K562 (cell line): ENCODE results near the gene FRMPD1. TPM values are rescaled to one million over a fixed set of nuclear protein-coding genes. Genes with fewer than 3 reads are reported as not detected.
A peak's percentile ranks its signal among the peaks of the same experiment; 100 is the strongest.

Experiments
- AFF1 ChIP-seq, 2 experiments: fragments of 450-650 bp; IDR thresholded peaks; 2 replicates each; pipeline ENCODE4 v1.6.1; 2018; ENCODE audit warnings: mild to moderate bottlenecking in 2 of 2, low read depth in 1 of 2; ENCODE audit not compliant: partially characterized antibody in 2 of 2
- CEBPG ChIP-seq, 3 experiments: fragments of 200-800 bp in 1 of 3; sonication (Bioruptor generic) in 1 of 3; sonication (generic) in 1 of 3; formaldehyde crosslinking in 1 of 3; IDR thresholded peaks in 2 of 3; conservative IDR thresholded peaks in 1 of 3; 2 replicates each; pipeline versions ENCODE4 v1.6.1 to v1.8.0; 2016 to 2022; ENCODE audit warnings: missing compliant biosample characterization in 2 of 3, missing genetic modification characterization in 2 of 3, mild to moderate bottlenecking in 1 of 3, missing genetic modification reagents in 1 of 3
- DEAF1 ChIP-seq: fragments of 450-650 bp; formaldehyde crosslinking; IDR thresholded peaks from 2 replicates; pipeline ENCODE4 v1.4.0; 2020; ENCODE audit warnings: mild to moderate bottlenecking, moderate library complexity
- ETV6 ChIP-seq, 3 experiments: fragments of 150-350 bp in 1 of 3; sonication (generic) in 1 of 3; formaldehyde crosslinking in 1 of 3; IDR thresholded peaks; 2 replicates each; pipeline versions ENCODE4 v1.6.1 to v1.8.0; 2014 to 2022; ENCODE audit warnings: borderline replicate concordance in 2 of 3, low read depth in 2 of 3, antibody characterized with exemption in 1 of 3, low read length in 1 of 3, mild to moderate bottlenecking in 1 of 3, missing genetic modification reagents in 1 of 3
- FOXK2 ChIP-seq, 2 experiments: fragments of 450-650 bp; IDR thresholded peaks in 1 of 2; conservative IDR thresholded peaks in 1 of 2; 2 replicates each; pipeline ENCODE4 v1.6.1; 2016; ENCODE audit warnings: low read depth in 2 of 2, mild to moderate bottlenecking in 1 of 2
- L3MBTL2 ChIP-seq: fragments of 450-650 bp; IDR thresholded peaks from 2 replicates; pipeline ENCODE4 v1.6.1; 2016; ENCODE audit warnings: mild to moderate bottlenecking, moderate library complexity
- MYBL2 ChIP-seq, 2 experiments: fragments of 450-650 bp in 1 of 2; sonication (generic) in 1 of 2; formaldehyde crosslinking in 1 of 2; IDR thresholded peaks; 2 replicates each; pipeline versions ENCODE4 v1.6.1 to v1.8.1; 2017 to 2022; ENCODE audit warnings: borderline replicate concordance in 1 of 2, inconsistent platforms in 1 of 2, low read depth in 1 of 2, mild to moderate bottlenecking in 1 of 2, missing genetic modification reagents in 1 of 2, moderate library complexity in 1 of 2
- POLR2B ChIP-seq: fragments of 450-650 bp; IDR thresholded peaks from 2 replicates; pipeline ENCODE4 v1.6.1; 2018; ENCODE audit warnings: low read depth; ENCODE audit not compliant: partially characterized antibody
- PTRF ChIP-seq: fragments of 450-650 bp; IDR thresholded peaks from 2 replicates; pipeline ENCODE4 v1.6.1; 2016; ENCODE audit warnings: mild to moderate bottlenecking, missing genetic modification characterization, missing compliant biosample characterization
- SIX5 ChIP-seq, 2 experiments: IDR thresholded peaks; 2 replicates each; pipeline ENCODE4 v1.6.1; 2011; ENCODE audit warnings: low read length in 2 of 2, borderline replicate concordance in 1 of 2, low read depth in 1 of 2, mild to moderate bottlenecking in 1 of 2, moderate library complexity in 1 of 2; ENCODE audit not compliant: insufficient read depth in 1 of 2
- TEAD2 ChIP-seq: fragments of 450-650 bp; IDR thresholded peaks from 2 replicates; pipeline ENCODE4 v1.6.1; 2016; ENCODE audit warnings: missing genetic modification characterization, control low read depth, missing compliant biosample characterization
- ZBTB17 ChIP-seq: fragments of 450-650 bp; formaldehyde crosslinking; IDR thresholded peaks from 2 replicates; pipeline ENCODE4 v1.4.0; 2020; ENCODE audit warnings: mild to moderate bottlenecking
- ZNF512 ChIP-seq: IDR thresholded peaks from 2 replicates; pipeline ENCODE4 v1.6.1; 2016; ENCODE audit warnings: missing genetic modification characterization, missing compliant biosample characterization
- polyA plus RNA-seq, 8 experiments: library from polyadenylated mRNA; depleted of rRNA in 4 of 8; stranded (reverse) in 5 of 8; unstranded in 3 of 8; fragments of >200 nt; fragmentation: Nextera tagmentation in 2 of 8; fragmentation: Illumina TruSeq in 1 of 8; extraction: Ambion mirVana in 2 of 8; extraction: Trizol in 1 of 8; gene quantifications; 2 replicates each; pipeline versions ENCODE4 v1.2.1 to v1.2.3, GENCODE V29; 2011 to 2014; ENCODE audit warnings: inconsistent platforms in 1 of 8, missing spikeins in 1 of 8
- total RNA-seq, 7 experiments: library from RNA; depleted of rRNA in 6 of 7; stranded (reverse); fragments of >200 nt in 6 of 7; fragmentation: Illumina TruSeq in 2 of 7; extraction: Trizol in 2 of 7; gene quantifications; 2 replicates each; pipeline versions ENCODE4 v1.2.1 to v1.2.3, GENCODE V29; 2011 to 2021; ENCODE audit warnings: low replicate concordance in 1 of 7
- TF ChIP-seq, protein P1 (sequence below): fragments of 450-650 bp; formaldehyde crosslinking; IDR thresholded peaks from 2 replicates; pipeline ENCODE4 v1.4.0; 2020; ENCODE audit warnings: mild to moderate bottlenecking, moderate library complexity

The FRMPD1 gene
- total and polyA plus RNA-seq, 9 of the 15 experiments (the other 6 are each of a cell fraction or from before 2014, with no cell fraction given): not detected

- TF ChIP-seq AFF1 (IDR thresholded peaks at IDR 0.05; ENCODE audit: low read depth in 1 of 2, partially characterized antibody in 2 of 2) (peak in 1 of 2 experiments; percentile 79), SIX5 (IDR thresholded peaks at IDR 0.05; ENCODE audit: borderline replicate concordance in 1 of 2, insufficient read depth in 1 of 2, low read depth in 1 of 2, low read length in 2 of 2) (peak in 1 of 2 experiments; percentile 19; a peak in 2 of 4 replicates), POLR2B (peak; percentile 96), CEBPG (CRISPR knock-in tag; IDR thresholded peaks at IDR 0.05) (no peak), CEBPG (tag; conservative IDR thresholded peaks at IDR 0.05 in 1 of 2, IDR thresholded peaks at IDR 0.05 in 1 of 2) (no peak), L3MBTL2 (peak; percentile 71), ZBTB17 (CRISPR knock-in tag) (peak; percentile 61; the same call in 1 of the 2 replicates), PTRF (tag) (no peak), DEAF1 (CRISPR knock-in tag) (no peak), FOXK2 (conservative IDR thresholded peaks at IDR 0.05 in 1 of 2, IDR thresholded peaks at IDR 0.05 in 1 of 2; ENCODE audit: low read depth in 2 of 2) (peak in 1 of 2 experiments; percentile 68; a peak in 3 of 4 replicates), MYBL2 (IDR thresholded peaks at IDR 0.05; ENCODE audit: low read depth) (no peak; the same call in none of the 2 replicates), MYBL2 (CRISPR knock-in tag; IDR thresholded peaks at IDR 0.05; ENCODE audit: borderline replicate concordance) (no peak), ZNF512 (tag) (no peak), ETV6 (IDR thresholded peaks at IDR 0.05; ENCODE audit: borderline replicate concordance in 1 of 2, low read depth in 2 of 2, low read length in 1 of 2) (peak; percentile 93 to 96), ETV6 (CRISPR knock-in tag; IDR thresholded peaks at IDR 0.05; ENCODE audit: borderline replicate concordance) (0 out of 2 replicates have a peak, but pooled peaks have one; percentile 43), TEAD2 (tag) (no peak)
- TF ChIP-seq, protein P1, sequence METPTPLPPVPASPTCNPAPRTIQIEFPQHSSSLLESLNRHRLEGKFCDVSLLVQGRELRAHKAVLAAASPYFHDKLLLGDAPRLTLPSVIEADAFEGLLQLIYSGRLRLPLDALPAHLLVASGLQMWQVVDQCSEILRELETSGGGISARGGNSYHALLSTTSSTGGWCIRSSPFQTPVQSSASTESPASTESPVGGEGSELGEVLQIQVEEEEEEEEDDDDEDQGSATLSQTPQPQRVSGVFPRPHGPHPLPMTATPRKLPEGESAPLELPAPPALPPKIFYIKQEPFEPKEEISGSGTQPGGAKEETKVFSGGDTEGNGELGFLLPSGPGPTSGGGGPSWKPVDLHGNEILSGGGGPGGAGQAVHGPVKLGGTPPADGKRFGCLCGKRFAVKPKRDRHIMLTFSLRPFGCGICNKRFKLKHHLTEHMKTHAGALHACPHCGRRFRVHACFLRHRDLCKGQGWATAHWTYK (CRISPR knock-in tag): 0 out of 2 replicates have a peak, but pooled peaks have one; percentile 38
These were observed 134.1 kb downstream of the FRMPD1 start, which contains the start of gene EXOSC3 (continued) for GRCh38 chr9:37784616-37785483.
